Kidney (tissue), 14 donors: ENCODE results near the gene ARHGAP27. TPM values are rescaled to one million over a fixed set of nuclear protein-coding genes. Genes with fewer than 3 reads are reported as not detected.

Source experiments
- DNase-seq, 5 donors: peaks; one replicate each; pipeline ENCODE4 v3.0.0-alpha.2; 2013 to 2020
- FAIRE-seq: peaks from 2 replicates; lab custom pipeline; 2012; peaks lifted over from hg19 to GRCh38; lab: Jason Lieb, UNC
- H3K27ac ChIP-seq, 2 donors: one replicate each; pipeline ENCODE4 v1.7.0; 2013; ENCODE audit warnings: low read depth in 2 of 2, low read length in 2 of 2, inconsistent platforms in 1 of 2
- H3K27me3 ChIP-seq: one replicate; pipeline ENCODE4 v1.7.1; 2013; ENCODE audit warnings: low read length, inconsistent platforms; ENCODE audit not compliant: control insufficient read depth, insufficient read depth
- H3K36me3 ChIP-seq, 3 donors: one replicate each; pipeline versions ENCODE4 v1.7.0 to v1.7.1; 2013; ENCODE audit warnings: low read length in 3 of 3, control low read depth in 1 of 3, inconsistent platforms in 1 of 3; ENCODE audit not compliant: insufficient read depth in 3 of 3, control insufficient read depth in 2 of 3
- H3K4me1 ChIP-seq, 3 donors: one replicate each; pipeline versions ENCODE4 v1.7.0 to v1.7.1; 2013; ENCODE audit warnings: low read length in 3 of 3, inconsistent platforms in 1 of 3, low read depth in 1 of 3; ENCODE audit not compliant: control insufficient read depth in 2 of 3, insufficient read depth in 2 of 3
- H3K4me3 ChIP-seq, 3 donors: one replicate each; pipeline versions ENCODE4 v1.7.0 to v1.8.1; 2013; ENCODE audit warnings: low read length in 3 of 3, control low read depth in 1 of 3, inconsistent platforms in 1 of 3
- H3K9ac ChIP-seq, 3 donors: one replicate each; pipeline versions ENCODE4 v1.7.0 to v1.7.1; 2013; ENCODE audit warnings: low read length in 3 of 3, control low read depth in 1 of 3, inconsistent platforms in 1 of 3
- H3K9me3 ChIP-seq, 3 donors: one replicate each; pipeline versions ENCODE4 v1.7.0 to v1.7.1; 2013; ENCODE audit warnings: low read length in 3 of 3, control low read depth in 1 of 3, inconsistent platforms in 1 of 3; ENCODE audit not compliant: control insufficient read depth in 2 of 3, insufficient read depth in 1 of 3
- intact Hi-C: fragments of 100-400 bp; cut with DNase I; formaldehyde crosslinking; loops from one replicate; pipeline ENCODE4 v1.11.1; 2022
- polyA plus RNA-seq: library from polyadenylated mRNA; stranded (reverse); fragments of 350-450 nt; fragmentation: Illumina TruSeq; extraction: RNeasy Lipid Tissue Mini Kit (QIAGEN cat#74804); gene quantifications from one replicate; pipeline ENCODE4 v1.2.3, GENCODE V29; 2014; ENCODE audit warnings: low read depth, low replicate concordance; ENCODE audit not compliant: insufficient read depth
- total RNA-seq: library from RNA; stranded (reverse); fragmentation: NEBNext Ultra II Directional; extraction: Animal tissue kit (Norgen Biotek cat#: 25700); gene quantifications from one replicate; pipeline ENCODE4 v1.2.1, GENCODE V29; 2021
- TF ChIP-seq, protein P1 (sequence below): IDR thresholded peaks from 3 replicates; pipeline ENCODE4 v1.5.1; 2012; ENCODE audit warnings: mild to moderate bottlenecking, moderate library complexity, borderline replicate concordance; ENCODE audit not compliant: insufficient read depth; ENCODE audit errors: extremely low read depth
- donor health status: control.
- donor health status: control.
- donor health status: control.
- donor health status: control.
- donor health status: control.
- donor health status: DM: yes; HTN: yes; CAD: no.
- donor health status: Normal renal cell carcinoma (clear cell type).

ARHGAP27 gene
- total and polyA plus RNA-seq, 2 donors from 2014 or later, result 13.3 to 57.2 TPM

DNA sequence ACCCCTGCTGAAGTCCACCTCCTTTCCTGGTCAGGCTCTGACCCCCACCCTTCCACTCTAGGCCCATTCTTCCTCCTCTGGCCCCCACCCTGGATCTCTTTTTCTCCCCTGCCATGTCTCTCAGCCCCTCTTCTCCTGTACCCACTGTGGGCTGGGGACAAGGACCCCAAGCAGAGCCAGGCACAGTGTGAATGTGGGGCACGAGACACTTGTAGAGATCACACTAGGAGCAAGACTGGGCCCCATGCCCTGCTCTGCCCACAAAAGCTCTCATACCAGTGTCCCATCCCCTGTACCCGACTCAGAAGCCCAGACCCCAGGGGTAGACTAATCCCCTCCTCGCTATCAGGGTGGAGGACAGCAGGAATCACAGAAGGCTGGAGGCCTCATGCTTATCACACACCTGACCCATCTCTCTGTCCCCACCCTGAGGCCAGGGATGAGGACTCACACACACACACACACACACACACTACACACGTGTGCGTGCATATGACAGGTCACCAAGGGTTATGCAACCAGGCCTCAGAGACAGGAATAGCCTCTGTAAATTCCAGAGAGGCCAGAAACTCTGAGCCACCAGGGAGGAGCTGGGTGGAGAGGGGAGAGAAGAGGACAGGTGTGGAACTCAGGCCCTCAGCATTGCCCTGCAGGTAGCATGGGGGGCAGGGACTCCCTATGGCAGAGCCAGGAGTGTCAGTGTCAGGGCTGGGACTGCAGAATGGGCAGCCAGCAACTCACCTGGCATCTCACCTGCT is 21.1 kb downstream of the ARHGAP27 start:
- peak overlapping the region in 1 of 2 donors; percentile 65 for H3K27ac ChIP-seq
- no peaks in the 10 kb centered on the region for H3K9me3 ChIP-seq
- H3K4me1 ChIP-seq, result peaks cover 0 to 39% (median 28%) of the 10 kb centered on the region in 3 donors
- FAIRE-seq (no peak), DNase-seq (no peak)
- intact Hi-C loops, result no loop called here
- H3K27me3 ChIP-seq, result no peaks in the 10 kb centered on the region
- TF ChIP-seq, protein P1, sequence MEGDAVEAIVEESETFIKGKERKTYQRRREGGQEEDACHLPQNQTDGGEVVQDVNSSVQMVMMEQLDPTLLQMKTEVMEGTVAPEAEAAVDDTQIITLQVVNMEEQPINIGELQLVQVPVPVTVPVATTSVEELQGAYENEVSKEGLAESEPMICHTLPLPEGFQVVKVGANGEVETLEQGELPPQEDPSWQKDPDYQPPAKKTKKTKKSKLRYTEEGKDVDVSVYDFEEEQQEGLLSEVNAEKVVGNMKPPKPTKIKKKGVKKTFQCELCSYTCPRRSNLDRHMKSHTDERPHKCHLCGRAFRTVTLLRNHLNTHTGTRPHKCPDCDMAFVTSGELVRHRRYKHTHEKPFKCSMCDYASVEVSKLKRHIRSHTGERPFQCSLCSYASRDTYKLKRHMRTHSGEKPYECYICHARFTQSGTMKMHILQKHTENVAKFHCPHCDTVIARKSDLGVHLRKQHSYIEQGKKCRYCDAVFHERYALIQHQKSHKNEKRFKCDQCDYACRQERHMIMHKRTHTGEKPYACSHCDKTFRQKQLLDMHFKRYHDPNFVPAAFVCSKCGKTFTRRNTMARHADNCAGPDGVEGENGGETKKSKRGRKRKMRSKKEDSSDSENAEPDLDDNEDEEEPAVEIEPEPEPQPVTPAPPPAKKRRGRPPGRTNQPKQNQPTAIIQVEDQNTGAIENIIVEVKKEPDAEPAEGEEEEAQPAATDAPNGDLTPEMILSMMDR, result no peak
- no peak overlapping the region for H3K9ac ChIP-seq
- no peaks in the 10 kb centered on the region for H3K36me3 ChIP-seq
- H3K4me3 ChIP-seq, result no peak overlapping the region

DNA sequence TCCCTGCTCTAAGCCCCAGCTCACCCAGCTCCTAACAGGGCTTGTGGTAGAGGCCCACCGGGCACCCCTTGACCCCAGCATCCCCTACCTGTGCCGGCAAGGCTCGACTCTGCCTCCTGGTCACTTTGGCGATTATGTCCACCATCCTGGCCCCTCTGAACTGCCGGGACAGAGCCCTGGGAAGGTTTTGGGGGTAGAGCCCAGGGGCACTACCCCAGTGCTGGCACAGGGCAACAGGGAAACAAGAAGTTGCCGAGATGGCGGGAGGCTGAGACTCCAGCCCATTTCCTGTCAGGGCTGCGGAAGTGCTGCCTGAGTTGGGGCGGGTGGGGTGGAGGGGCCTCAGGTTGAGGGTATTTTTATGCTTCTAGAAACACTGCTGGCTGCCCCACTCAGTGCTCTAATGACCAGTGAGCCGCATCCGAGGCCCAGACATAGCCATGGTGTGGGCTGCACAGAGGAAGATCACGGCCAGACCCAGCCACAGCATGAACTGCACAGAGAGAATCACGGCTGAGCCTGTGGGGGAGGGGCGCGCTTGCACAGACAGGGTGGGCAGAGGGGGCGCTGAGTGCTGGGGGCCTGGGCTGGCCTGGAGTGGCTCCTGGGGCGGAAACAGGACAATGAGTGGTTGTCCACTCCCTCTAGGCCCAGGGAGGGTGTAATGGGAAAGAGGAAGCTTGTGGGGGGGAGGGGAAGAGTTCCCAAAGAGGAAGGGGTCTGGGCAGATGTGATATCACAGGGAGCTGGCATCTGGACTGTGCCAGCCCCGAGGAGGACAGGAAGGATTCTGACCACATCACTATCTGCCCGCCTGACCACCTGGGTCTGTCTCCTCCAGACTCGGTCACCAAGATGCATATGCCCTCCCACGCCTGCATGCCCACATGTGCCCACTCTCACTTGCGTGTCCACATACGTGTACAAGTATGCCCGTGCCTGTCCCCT is 22.3 kb downstream of the ARHGAP27 start:
- H3K27ac ChIP-seq, result peak overlapping the region; percentile 51 to 69
- no peaks in the 10 kb centered on the region for H3K9me3 ChIP-seq
- peaks cover 0 to 36% (median 27%) of the 10 kb centered on the region in 3 donors for H3K4me1 ChIP-seq
- TF ChIP-seq, protein P1, result no peak
- DNase-seq (peak in 3 of 5 donors; percentile 8 to 78 (median 35)), FAIRE-seq (no peak)
- intact Hi-C loops, result no loop called here
- H3K36me3 ChIP-seq, result no peaks in the 10 kb centered on the region
- H3K4me3 ChIP-seq, result peak overlapping the region in 2 of 3 donors; percentile 7 to 29
- no peaks in the 10 kb centered on the region for H3K27me3 ChIP-seq
- no peak overlapping the region for H3K9ac ChIP-seq

DNA sequence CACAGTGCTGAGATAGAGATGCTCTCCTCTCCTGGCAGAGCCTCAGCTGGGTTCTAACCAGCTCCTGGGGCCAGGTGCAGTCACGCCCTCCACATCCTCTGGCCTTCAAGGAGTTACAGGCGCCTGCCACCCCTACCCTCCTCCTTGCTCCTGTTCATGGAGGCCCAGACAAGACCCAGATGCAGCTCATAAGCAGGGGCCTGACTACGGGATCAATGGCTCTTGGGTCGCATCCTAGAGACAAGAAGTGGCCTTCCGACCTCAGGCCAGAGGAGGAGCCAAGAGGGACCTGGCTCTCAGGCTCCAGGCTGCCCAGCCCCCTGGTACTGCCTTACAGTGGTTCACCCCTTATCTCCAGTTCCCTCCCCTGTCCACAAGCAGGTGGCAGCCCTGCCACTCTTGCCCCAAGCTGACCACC is 23.0 kb downstream of the ARHGAP27 start:
- Histone ChIP-seq H3K27me3 (no peaks in the 10 kb centered on the region), H3K4me3 (peak overlapping the region in 2 of 3 donors; percentile 7 to 29), H3K4me1 (peaks cover 0 to 33% (median 22%) of the 10 kb centered on the region in 3 donors), H3K36me3 (peaks cover 0 to 1% (median 0%) of the 10 kb centered on the region in 3 donors), H3K9me3 (no peaks in the 10 kb centered on the region), H3K9ac (no peak overlapping the region), H3K27ac (peak overlapping the region in 1 of 2 donors; percentile 69)
- FAIRE-seq, result no peak
- peak in 1 of 5 donors; percentile 74 for DNase-seq
- intact Hi-C loops, result no loop called here
- TF ChIP-seq, protein P1, result no peak
